ENCODE data around the gene MYEOV. TPM values are rescaled to one million over a fixed set of nuclear protein-coding genes. Genes with fewer than 3 reads are reported as not detected.

Gene MYEOV
- total and polyA plus RNA-seq, 9 of the 15 experiments (the other 6 are each of a cell fraction or from before 2014, with no cell fraction given), result 10.2 to 133 (median 32.2) TPM

GRCh38 chr11:69309631-69310280 lies 15.8 kb downstream of the MYEOV start:
- DNase-seq (ENCODE audit: extremely low read depth in 1 of 4, low spot score in 3 of 4) (no peak), ATAC-seq (no peak), FAIRE-seq (no peak)
- Histone ChIP-seq H3K4me1 (replicated peaks in 1 of 2; ENCODE audit: control insufficient read depth in 2 of 2, insufficient read depth in 2 of 2, low read length in 2 of 2) (peaks cover 0 to 3% of the 10 kb centered on the region in 2 experiments; a peak in 1 of 5 replicates), H3K9me3 (replicated peaks; ENCODE audit: control insufficient read depth, insufficient read depth, low read depth, low read length) (no peaks in the 10 kb centered on the region), H3K4me2 (ENCODE audit: insufficient read depth, low read length) (no peak overlapping the region), H3K27me3 (ENCODE audit: control insufficient read depth in 2 of 2, insufficient read depth in 2 of 2, low read length in 2 of 2) (no peaks in the 10 kb centered on the region), H3K36me3 (ENCODE audit: control insufficient read depth, insufficient read depth, low read length) (no peaks in the 10 kb centered on the region; the same call in 2 of the 3 replicates), H3K9ac (ENCODE audit: insufficient read depth in 1 of 2, low read depth in 2 of 2, low read length in 2 of 2) (no peak overlapping the region), H2AFZ (ENCODE audit: low read depth, low read length) (no peak overlapping the region), H3K27ac (ENCODE audit: extremely low read depth, low read depth, low read length) (no peak overlapping the region), H3K4me3 (no peak overlapping the region), H3K79me2 (ENCODE audit: control insufficient read depth, insufficient read depth, low read length) (peaks cover under 1% of the 10 kb centered on the region; the same call in 1 of the 3 replicates), H4K20me1 (replicated peaks; ENCODE audit: control insufficient read depth, insufficient read depth, low read length) (peaks cover 10% of the 10 kb centered on the region), H3K9me1 (ENCODE audit: control insufficient read depth, insufficient read depth, low read length) (peaks cover 4% of the 10 kb centered on the region)
- CTCF ChIA-PET (ENCODE audit: low intra/inter-chr PET ratio), result no interaction called here
- WGBS (ENCODE audit: insufficient coverage, low coverage, missing lambda C conversion rate), result 42% methylated on average over 7 of the region's 8 CpGs
- no TSS peak for BruUV-seq (replicated peaks)
- intact Hi-C loops (cut with micrococcal nuclease) (no loop called here), in situ Hi-C loops (cut with MboI) (no loop called here)
- POLR2A ChIA-PET, result interaction anchor here (0.6 to 1.5 kb wide), 3 partner anchors 10 to 202 kb away, joined by 3 to 5 read pairs (median 5); no protein-coding TSS in a partner anchor
- TF ChIP-seq KLF1 (tag; IDR thresholded peaks at IDR 0.05), result no peak
- TF ChIP-seq NFIX (CRISPR knock-in tag; IDR thresholded peaks at IDR 0.05; ENCODE audit: low read depth), result no peak
- TF ChIP-seq BMI1 (IDR thresholded peaks at IDR 0.05; ENCODE audit: low read length), result no peak
- TF ChIP-seq ARID2 (IDR thresholded peaks at IDR 0.05), result no peak
- TF ChIP-seq TOE1 (IDR thresholded peaks at IDR 0.05; ENCODE audit: borderline replicate concordance), result no peak
- no peak for TF ChIP-seq TOE1 (CRISPR knock-in tag; IDR thresholded peaks at IDR 0.05; ENCODE audit: borderline replicate concordance, low read depth)
- no peak for TF ChIP-seq MCM5 (IDR thresholded peaks at IDR 0.05; ENCODE audit: low read depth)
- TF ChIP-seq ZBTB49 (CRISPR knock-in tag; IDR thresholded peaks at IDR 0.05; ENCODE audit: borderline replicate concordance), result no peak
- no peak for TF ChIP-seq ZNF766 (CRISPR knock-in tag; conservative IDR thresholded peaks at IDR 0.05)
- TF ChIP-seq, protein P1, sequence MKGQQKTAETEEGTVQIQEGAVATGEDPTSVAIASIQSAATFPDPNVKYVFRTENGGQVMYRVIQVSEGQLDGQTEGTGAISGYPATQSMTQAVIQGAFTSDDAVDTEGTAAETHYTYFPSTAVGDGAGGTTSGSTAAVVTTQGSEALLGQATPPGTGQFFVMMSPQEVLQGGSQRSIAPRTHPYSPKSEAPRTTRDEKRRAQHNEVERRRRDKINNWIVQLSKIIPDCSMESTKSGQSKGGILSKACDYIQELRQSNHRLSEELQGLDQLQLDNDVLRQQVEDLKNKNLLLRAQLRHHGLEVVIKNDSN (CRISPR knock-in tag; IDR thresholded peaks at IDR 0.05), result no peak

Data from K562 (cell line).